MM.1S (cell line): ENCODE measurements around the gene ACLY.
"Not testable (repeated sequence)": the region's sequence is repeated elsewhere in the genome, so short reads cannot be mapped to it uniquely, and the experiment has no call there.

Experiments used
- DNase-seq: peaks from one replicate; pipeline ENCODE4 v3.0.0-alpha.2; 2015
- H2AFZ ChIP-seq: fragments of 300-600 bp; sonication (generic); 2 replicates; pipeline ENCODE4 v1.6.0; 2016; ENCODE audit warnings: antibody characterized with exemption, low read length
- H3F3A ChIP-seq: fragments of 300-600 bp; sonication (generic); 2 replicates; pipeline ENCODE4 v1.6.1; 2016; ENCODE audit warnings: mild to moderate bottlenecking, antibody characterized with exemption, low read length, moderate library complexity, mixed read lengths; ENCODE audit not compliant: insufficient read depth
- H3K27ac ChIP-seq: fragments of 300-600 bp; sonication (generic); 2 replicates; pipeline ENCODE4 v1.5.1; 2016; ENCODE audit warnings: mild to moderate bottlenecking, low read length
- H3K27me3 ChIP-seq: fragments of 300-600 bp; sonication (generic); replicated peaks from 2 replicates; pipeline ENCODE4 v1.6.0; 2016; ENCODE audit warnings: low read length; ENCODE audit not compliant: insufficient read depth
- H3K36me3 ChIP-seq: fragments of 300-600 bp; sonication (generic); replicated peaks from 2 replicates; pipeline ENCODE4 v1.6.1; 2016; ENCODE audit warnings: mild to moderate bottlenecking, low read length, mixed read lengths; ENCODE audit not compliant: insufficient read depth
- H3K4me1 ChIP-seq: fragments of 300-600 bp; sonication (generic); 2 replicates; pipeline ENCODE4 v1.6.1; 2016; ENCODE audit warnings: low read length, mixed read lengths
- H3K4me2 ChIP-seq: fragments of 300-600 bp; sonication (generic); 2 replicates; pipeline ENCODE4 v1.6.0; 2016; ENCODE audit warnings: low read depth, low read length
- H3K4me3 ChIP-seq: fragments of 300-600 bp; sonication (generic); 2 replicates; pipeline ENCODE4 v1.5.1; 2016; ENCODE audit warnings: low read length, mixed read lengths
- H3K79me2 ChIP-seq: fragments of 300-600 bp; sonication (generic); 2 replicates; pipeline ENCODE4 v1.6.1; 2016; ENCODE audit warnings: mixed run types, low read length, mixed read lengths
- H3K9ac ChIP-seq: fragments of 300-600 bp; sonication (generic); 2 replicates; pipeline ENCODE4 v1.6.1; 2016; ENCODE audit warnings: low read length, mixed read lengths
- H3K9me2 ChIP-seq: fragments of 300-600 bp; sonication (generic); replicated peaks from 2 replicates; pipeline ENCODE4 v1.6.1; 2016; ENCODE audit warnings: mild to moderate bottlenecking, low read length, mixed read lengths; ENCODE audit not compliant: insufficient read depth
- H3K9me3 ChIP-seq: fragments of 300-600 bp; sonication (generic); replicated peaks from 2 replicates; pipeline ENCODE4 v1.6.1; 2016; ENCODE audit warnings: mild to moderate bottlenecking, low read length, mixed read lengths; ENCODE audit not compliant: insufficient read depth
- H4K20me1 ChIP-seq: fragments of 300-600 bp; sonication (generic); 2 replicates; pipeline ENCODE4 v1.6.1; 2016; ENCODE audit warnings: mild to moderate bottlenecking, low read length, moderate library complexity, mixed read lengths; ENCODE audit not compliant: insufficient read depth
- CTCF ChIP-seq: fragments of 300-600 bp; sonication (generic); IDR thresholded peaks from 2 replicates; pipeline ENCODE4 v1.5.1; 2016; ENCODE audit warnings: antibody characterized with exemption, low read length, mixed read lengths
- EZH2 ChIP-seq: fragments of 300-600 bp; sonication (generic); optimal IDR thresholded peaks from 2 replicates; pipeline ENCODE3; 2017; ENCODE audit warnings: low read depth, mild to moderate bottlenecking, antibody characterized with exemption, low read length, mixed read lengths
- EZH2phosphoT487 ChIP-seq: fragments of 300-600 bp; sonication (generic); IDR thresholded peaks from 2 replicates; pipeline ENCODE4 v1.6.1; 2018; ENCODE audit warnings: antibody characterized with exemption, low read length

The ACLY gene

GRCh38 chr17:41849251-41849990 is 69.3 kb downstream of the ACLY start:
- Histone ChIP-seq H3K27ac (no peak overlapping the region), H3K4me2 (no peak overlapping the region), H3K79me2 (peaks cover 65% of the 10 kb centered on the region), H2AFZ (no peak overlapping the region), H3K9me3 (no peaks in the 10 kb centered on the region), H3K4me1 (no peaks in the 10 kb centered on the region), H3K27me3 (no peaks in the 10 kb centered on the region), H4K20me1 (peaks cover 3% of the 10 kb centered on the region; the same call in 1 of the 2 replicates), H3F3A (no peaks in the 10 kb centered on the region), H3K36me3 (no peaks in the 10 kb centered on the region), H3K9me2 (no peaks in the 10 kb centered on the region), H3K9ac (no peak overlapping the region), H3K4me3 (no peak overlapping the region)
- no peak for TF ChIP-seq EZH2
- no peak for DNase-seq

GRCh38 chr17:41848788-41849187 is 70.0 kb downstream of the ACLY start:
- H3F3A ChIP-seq, result no peaks in the 10 kb centered on the region
- H3K27ac ChIP-seq, result no peak overlapping the region
- H3K9me2 ChIP-seq, result no peaks in the 10 kb centered on the region
- no peak overlapping the region for H3K4me3 ChIP-seq
- H3K4me1 ChIP-seq, result no peaks in the 10 kb centered on the region
- H3K27me3 ChIP-seq, result no peaks in the 10 kb centered on the region
- 0 out of 2 replicates have a peak, but pooled peaks cover 3% of the 10 kb centered on the region for H4K20me1 ChIP-seq
- no peaks in the 10 kb centered on the region for H3K9me3 ChIP-seq
- DNase-seq, result no peak
- H3K4me2 ChIP-seq, result no peak overlapping the region
- no peak overlapping the region for H3K9ac ChIP-seq
- peaks cover 59% of the 10 kb centered on the region for H3K79me2 ChIP-seq
- TF ChIP-seq EZH2, result no peak
- TF ChIP-seq EZH2phosphoT487, result no peak
- TF ChIP-seq CTCF, result no peak
- no peak overlapping the region for H2AFZ ChIP-seq
- H3K36me3 ChIP-seq, result no peaks in the 10 kb centered on the region

GRCh38 chr17:41844971-41845370 is 73.8 kb downstream of the ACLY start:
- no peaks in the 10 kb centered on the region for H3K36me3 ChIP-seq
- no peaks in the 10 kb centered on the region for H3K27me3 ChIP-seq
- no peak for DNase-seq
- H3K9me2 ChIP-seq, result no peaks in the 10 kb centered on the region
- H2AFZ ChIP-seq, result no peak overlapping the region
- no peaks in the 10 kb centered on the region for H3K4me1 ChIP-seq
- TF ChIP-seq CTCF (no peak), EZH2 (no peak), EZH2phosphoT487 (no peak)
- H3K9ac ChIP-seq, result no peak overlapping the region
- H3K27ac ChIP-seq, result no peak overlapping the region
- H3K79me2 ChIP-seq, result peaks cover 22% of the 10 kb centered on the region
- H4K20me1 ChIP-seq, result no peaks in the 10 kb centered on the region
- H3K4me3 ChIP-seq, result no peak overlapping the region
- H3K4me2 ChIP-seq, result no peak overlapping the region
- no peaks in the 10 kb centered on the region for H3K9me3 ChIP-seq
- no peaks in the 10 kb centered on the region for H3F3A ChIP-seq

GRCh38 chr17:41840781-41841180 is 78.0 kb downstream of the ACLY start:
- H3F3A ChIP-seq, H3K4me3 ChIP-seq, H3K27me3 ChIP-seq, H3K79me2 ChIP-seq, H3K4me1 ChIP-seq, H3K36me3 ChIP-seq, H3K9ac ChIP-seq, H4K20me1 ChIP-seq, DNase-seq, H3K9me3 ChIP-seq, H2AFZ ChIP-seq, H3K27ac ChIP-seq, H3K9me2 ChIP-seq, H3K4me2 ChIP-seq: not testable (repeated sequence)

- H3K4me2 ChIP-seq, H3K4me3 ChIP-seq, H3K36me3 ChIP-seq, H4K20me1 ChIP-seq, H3K9ac ChIP-seq, H3K9me2 ChIP-seq, H3K27me3 ChIP-seq, DNase-seq, H3K9me3 ChIP-seq, H3K4me1 ChIP-seq, H3F3A ChIP-seq, H2AFZ ChIP-seq, H3K27ac ChIP-seq, H3K79me2 ChIP-seq: not testable (repeated sequence)
Observed at GRCh38 chr17:41839448-41839847, 79.3 kb downstream of the ACLY start.
